Heart left ventricle (tissue), 16 donors: ENCODE data around the gene SPRR3. TPM values are rescaled to one million over a fixed set of nuclear protein-coding genes. Genes with fewer than 3 reads are reported as not detected.

Source experiments
- ATAC-seq, 4 donors: fragments of 200-7000 bp; cut with Tn5 transposase; one replicate each; pipeline ENCODE4 v1.9.1; 2020 to 2022; ENCODE audit warnings: moderate library complexity in 4 of 4, mild to moderate bottlenecking in 3 of 4, moderate number of reproducible peaks in 1 of 4
- DNase-seq, 5 donors: peaks; one replicate each; pipeline ENCODE4 v3.0.0-alpha.2; 2020
- H3K27ac ChIP-seq, 12 donors: fragments of 200-600 bp; sonication (generic) in 4 of 12; one replicate each; pipeline versions ENCODE4 v1.5.0 to v1.8.0; 2016 to 2022; ENCODE audit warnings: mild to moderate bottlenecking in 2 of 12
- H3K27me3 ChIP-seq, 9 donors: fragments of 200-600 bp; sonication (generic) in 2 of 9; one replicate each; pipeline versions ENCODE4 v1.5.1 to v1.8.0; 2016 to 2022; ENCODE audit warnings: mild to moderate bottlenecking in 3 of 9
- H3K36me3 ChIP-seq, 9 donors: fragments of 200-600 bp; sonication (generic) in 2 of 9; one replicate each; pipeline versions ENCODE4 v1.5.0 to v1.8.0; 2018 to 2022; ENCODE audit warnings: mild to moderate bottlenecking in 2 of 9
- H3K4me1 ChIP-seq, 12 donors: fragments of 200-600 bp; sonication (generic) in 4 of 12; one replicate each; pipeline versions ENCODE4 v1.5.0 to v1.8.0; 2016 to 2022; ENCODE audit warnings: mild to moderate bottlenecking in 3 of 12
- H3K4me3 ChIP-seq, 12 donors: fragments of 200-600 bp; sonication (generic) in 4 of 12; one replicate each; pipeline versions ENCODE4 v1.5.0 to v1.8.0; 2017 to 2022; ENCODE audit warnings: mild to moderate bottlenecking in 9 of 12, moderate library complexity in 4 of 12
- H3K9me3 ChIP-seq, 12 donors: fragments of 200-600 bp; sonication (generic) in 4 of 12; one replicate each; pipeline versions ENCODE4 v1.5.0 to v1.8.0; 2016 to 2022; ENCODE audit warnings: mild to moderate bottlenecking in 1 of 12
- CTCF ChIP-seq, 12 donors: fragments of 200-600 bp; sonication (generic) in 4 of 12; IDR thresholded peaks; one replicate each; pipeline versions ENCODE4 v1.5.0 to v1.8.0; 2018 to 2022; ENCODE audit warnings: antibody characterized with exemption in 12 of 12, mild to moderate bottlenecking in 5 of 12
- POLR2A ChIP-seq, 2 donors: fragments of 450-650 bp; IDR thresholded peaks; one replicate each; pipeline ENCODE4 v1.6.1; 2017; ENCODE audit warnings: antibody characterized with exemption in 2 of 2, mild to moderate bottlenecking in 2 of 2, moderate library complexity in 2 of 2
- WGBS, 4 donors: extraction: QIAGEN DNeasy Blood & Tissue Kit in 2 of 4; methylation state at CpG; one replicate each; pipeline versions ENCODE4 v1.1.5 to v1.1.7; 2013 to 2018; 5-methylcytosine and 5-hydroxymethylcytosine counted together
- intact Hi-C, 10 donors: fragments of 100-400 bp; cut with DNase I; formaldehyde crosslinking; loops; one replicate each; pipeline versions ENCODE4 v1.11.1 to v1.14.2; 2022
- polyA plus RNA-seq, 2 donors: library from polyadenylated mRNA; stranded (reverse); fragments of 200-250 nt; gene quantifications; one replicate each; pipeline ENCODE4 v1.2.3, GENCODE V29; 2013
- total RNA-seq, 9 donors: library from RNA; depleted of rRNA in 2 of 9; stranded (reverse); fragments of >200 nt in 2 of 9; fragmentation: NEBNext Ultra II Directional in 3 of 9; extraction: Animal tissue kit (Norgen Biotek cat#: 25700) in 3 of 9; gene quantifications; one replicate each; pipeline versions ENCODE4 v1.1.0 to v1.2.4, GENCODE V29; 2016 to 2023
- donor health status: ischemic (EF 13 %, LVEDD 7.1; RV severe dilation, severe dysfunction).
- donor health status: healthy with polysubstance abuse.
- donor health status: DM: no; HTN: yes; CAD: no.
- donor health status: DM: no; HTN: no; CAD: no.
- donor health status: ischemic (EF 25% LVEDD 6.9; RV normal size, moderate dysfunction).
- donor health status: ischemic (EF 25% LVEDD 5.7; RV mildly dilated, moderate dysfunction).
- donor health status: healthy.
- donor health status: DM: yes; HTN: yes; CAD: no.
- donor health status: ischemic (EF 35%, LVEDD 5.7; RV mildly dilated, moderate dysfunction).
- donor health status: nonischemic (EF 11% LVEDD 7.7; RV severe dilation, severe dysfunction).
- donor health status: DM: yes; HTN: yes; CAD: no.
- donor health status: PGD.
- donor health status: ischemic (EF 29% LVEDD 5.4; RV normal size, mild dysfunction).
- donor health status: nonischemic (EF 23%, LVEDD 6.1; RV moderate dilation, normal function).

SPRR3 gene
- total and polyA plus RNA-seq, 11 donors: 1.2 TPM; not detected in 10

GRCh38 chr1:153030895-153031294, 29.3 kb downstream of the SPRR3 start, which contains the start of gene SPRR1B:
Gene SPRR1B (plus strand): TSS chr1:153031203. CDS start chr1:153032346, 1,143 bp downstream.
- DNase-seq (no peak), ATAC-seq (no peak)
- TF ChIP-seq POLR2A (IDR thresholded peaks at IDR 0.05): no peak
- no peak for TF ChIP-seq CTCF (IDR thresholded peaks at IDR 0.05)
- Histone ChIP-seq H3K27ac (no peak within 1 kb of the TSS), H3K4me3 (no peak within 1 kb of the TSS), H3K9me3 (no peaks in the 10 kb centered on the region), H3K36me3 (no peaks in the 10 kb centered on the region), H3K4me1 (no peaks in the 10 kb centered on the region), H3K27me3 (no peaks in the 10 kb centered on the region)
- intact Hi-C loops: no loop called here

DNA sequence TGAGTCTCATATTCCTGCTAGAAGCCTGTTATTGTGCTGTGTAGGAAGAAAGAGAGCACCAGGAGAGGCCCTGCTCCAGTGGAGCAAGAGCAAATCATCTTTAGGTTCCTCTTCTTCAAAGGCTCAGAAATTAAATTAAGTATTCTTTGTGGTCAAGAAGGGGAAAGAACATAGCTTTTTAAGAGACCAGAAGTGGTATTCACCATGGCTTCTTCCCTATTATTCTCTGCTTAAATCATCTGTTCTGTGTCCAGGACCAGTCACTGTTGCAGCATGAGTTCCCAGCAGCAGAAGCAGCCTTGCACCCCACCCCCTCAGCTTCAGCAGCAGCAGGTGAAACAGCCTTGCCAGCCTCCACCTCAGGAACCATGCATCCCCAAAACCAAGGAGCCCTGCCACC, 30.5 kb downstream of the SPRR3 start:
- H3K4me3 ChIP-seq: no peak overlapping the region
- H3K36me3 ChIP-seq: no peaks in the 10 kb centered on the region
- no peaks in the 10 kb centered on the region for H3K9me3 ChIP-seq
- H3K27ac ChIP-seq: no peak overlapping the region
- no peak for DNase-seq
- H3K27me3 ChIP-seq: no peaks in the 10 kb centered on the region
- no peak for ATAC-seq
- intact Hi-C loops: no loop called here
- no peaks in the 10 kb centered on the region for H3K4me1 ChIP-seq
- TF ChIP-seq POLR2A (IDR thresholded peaks at IDR 0.05) (no peak), CTCF (IDR thresholded peaks at IDR 0.05) (no peak)

- H3K36me3 ChIP-seq: no peaks in the 10 kb centered on the region
- H3K27ac ChIP-seq: no peak overlapping the region
- TF ChIP-seq CTCF (IDR thresholded peaks at IDR 0.05) (no peak), POLR2A (IDR thresholded peaks at IDR 0.05) (no peak)
- WGBS, 4 donors: 28 to 55% (median 47%) methylated on average over 3 of the region's 3 CpGs
- no peaks in the 10 kb centered on the region for H3K4me1 ChIP-seq
- no peaks in the 10 kb centered on the region for H3K27me3 ChIP-seq
- H3K9me3 ChIP-seq: no peaks in the 10 kb centered on the region
- DNase-seq (no peak), ATAC-seq (no peak)
- H3K4me3 ChIP-seq: no peak overlapping the region
- intact Hi-C loops: no loop called here
Observed at GRCh38 chr1:153032677-153033308, 31.2 kb downstream of the SPRR3 start.

- 61 to 84% (median 82%) methylated on average over 1 of the region's 1 CpG for WGBS, 4 donors
Observed at GRCh38 chr1:153035211-153035610, 33.7 kb downstream of the SPRR3 start.

More at GRCh38 chr1:153035211-153035610, 33.7 kb downstream of the SPRR3 start:
- no peak for TF ChIP-seq POLR2A (IDR thresholded peaks at IDR 0.05)
- H3K4me1 ChIP-seq: no peaks in the 10 kb centered on the region
- DNase-seq (no peak), ATAC-seq (no peak)
- H3K27ac ChIP-seq: no peak overlapping the region
- H3K36me3 ChIP-seq: no peaks in the 10 kb centered on the region
- H3K27me3 ChIP-seq: no peaks in the 10 kb centered on the region
- H3K4me3 ChIP-seq: no peak overlapping the region
- H3K9me3 ChIP-seq: no peaks in the 10 kb centered on the region
- intact Hi-C loops: no loop called here
